OCI-LY1 (cell line): ENCODE data around the gene WFDC2.

Experiments
- H2AFZ ChIP-seq: fragments of 200-600 bp; sonication (generic), shearing (Covaris generic); 2 replicates; pipeline ENCODE4 v1.6.0; 2014; ENCODE audit warnings: antibody characterized with exemption, mild to moderate bottlenecking, low read length
- H3F3A ChIP-seq: fragments of 200-600 bp; sonication (generic), shearing (Covaris generic); 2 replicates; pipeline ENCODE4 v1.6.0; 2014; ENCODE audit warnings: mild to moderate bottlenecking, antibody characterized with exemption, low read length, moderate library complexity; ENCODE audit not compliant: insufficient read depth
- H3K27ac ChIP-seq: fragments of 200-600 bp; sonication (generic); 2 replicates; pipeline ENCODE4 v1.5.1; 2014; ENCODE audit warnings: low read length, mixed run types, mild to moderate bottlenecking, low read depth; ENCODE audit not compliant: poor library complexity, severe bottlenecking
- H3K27me3 ChIP-seq: fragments of 200-600 bp; sonication (generic); 2 replicates; pipeline ENCODE4 v1.6.0; 2014; ENCODE audit warnings: antibody characterized with exemption, mild to moderate bottlenecking, low read length, moderate library complexity; ENCODE audit not compliant: insufficient read depth
- H3K36me3 ChIP-seq: fragments of 200-600 bp; sonication (generic); 2 replicates; pipeline ENCODE4 v1.6.1; 2014; ENCODE audit warnings: mild to moderate bottlenecking, antibody characterized with exemption, low read length, moderate library complexity, mixed read lengths; ENCODE audit not compliant: insufficient read depth
- H3K4me1 ChIP-seq: fragments of 200-600 bp; sonication (generic); 2 replicates; pipeline ENCODE4 v1.5.1; 2014; ENCODE audit warnings: mild to moderate bottlenecking, low read length, moderate library complexity; ENCODE audit not compliant: insufficient read depth, severe bottlenecking
- H3K4me2 ChIP-seq: fragments of 200-600 bp; sonication (generic), shearing (Covaris generic); 2 replicates; pipeline ENCODE4 v1.6.1; 2014; ENCODE audit warnings: low read length
- H3K4me3 ChIP-seq: fragments of 200-600 bp; sonication (generic); 2 replicates; pipeline ENCODE4 v1.5.1; 2014; ENCODE audit warnings: low read length, low read depth, mild to moderate bottlenecking, mixed read lengths; ENCODE audit not compliant: poor library complexity, severe bottlenecking
- H3K79me2 ChIP-seq: fragments of 200-600 bp; shearing (Covaris generic); 2 replicates; pipeline ENCODE4 v1.6.1; 2016; ENCODE audit warnings: mixed run types, low read length, mixed read lengths; ENCODE audit not compliant: insufficient read depth
- H3K9ac ChIP-seq: fragments of 200-600 bp; sonication (generic), shearing (Covaris generic); 2 replicates; pipeline ENCODE4 v1.6.1; 2014; ENCODE audit warnings: mild to moderate bottlenecking, low read length, mixed read lengths
- H3K9me2 ChIP-seq: fragments of 200-600 bp; sonication (generic), shearing (Covaris generic); 2 replicates; pipeline ENCODE4 v1.6.1; 2014; ENCODE audit warnings: low read depth, mild to moderate bottlenecking, low read length, mixed read lengths
- H3K9me3 ChIP-seq: fragments of 200-600 bp; shearing (Covaris generic); 2 replicates; pipeline ENCODE4 v1.6.1; 2014; ENCODE audit warnings: low read length, mixed read lengths
- H4K20me1 ChIP-seq: fragments of 200-600 bp; sonication (generic), shearing (Covaris generic); 2 replicates; pipeline ENCODE4 v1.6.0; 2016; ENCODE audit warnings: mild to moderate bottlenecking, low read length; ENCODE audit not compliant: insufficient read depth
- CTCF ChIP-seq: fragments of 200-600 bp; sonication (generic), shearing (Covaris generic); IDR thresholded peaks from 2 replicates; pipeline ENCODE4 v1.5.1; 2017; ENCODE audit warnings: mild to moderate bottlenecking, antibody characterized with exemption, low read length, moderate library complexity, mixed read lengths
- EZH2 ChIP-seq: fragments of 200-600 bp; sonication (generic), shearing (Covaris generic); IDR thresholded peaks from 2 replicates; pipeline ENCODE4 v1.8.0; 2017; ENCODE audit warnings: borderline replicate concordance, mixed run types, mild to moderate bottlenecking, antibody characterized with exemption, low read length, moderate library complexity, mixed read lengths

The WFDC2 gene

GRCh38 chr20:45429618-45430017 is 39.9 kb upstream of the WFDC2 start:
- H3K27me3 ChIP-seq = no peaks in the 10 kb centered on the region
- no peak overlapping the region for H3K4me3 ChIP-seq
- H3K9me2 ChIP-seq = no peaks in the 10 kb centered on the region
- peaks cover 19% of the 10 kb centered on the region for H3K36me3 ChIP-seq
- H3K4me2 ChIP-seq = no peak overlapping the region
- no peaks in the 10 kb centered on the region for H3K9me3 ChIP-seq
- H2AFZ ChIP-seq = no peak overlapping the region
- H4K20me1 ChIP-seq = no peaks in the 10 kb centered on the region
- H3K9ac ChIP-seq = no peak overlapping the region
- H3K79me2 ChIP-seq = no peaks in the 10 kb centered on the region
- H3K4me1 ChIP-seq = peaks cover 22% of the 10 kb centered on the region
- no peak overlapping the region for H3K27ac ChIP-seq
- no peaks in the 10 kb centered on the region for H3F3A ChIP-seq
- TF ChIP-seq EZH2 = no peak

DNA sequence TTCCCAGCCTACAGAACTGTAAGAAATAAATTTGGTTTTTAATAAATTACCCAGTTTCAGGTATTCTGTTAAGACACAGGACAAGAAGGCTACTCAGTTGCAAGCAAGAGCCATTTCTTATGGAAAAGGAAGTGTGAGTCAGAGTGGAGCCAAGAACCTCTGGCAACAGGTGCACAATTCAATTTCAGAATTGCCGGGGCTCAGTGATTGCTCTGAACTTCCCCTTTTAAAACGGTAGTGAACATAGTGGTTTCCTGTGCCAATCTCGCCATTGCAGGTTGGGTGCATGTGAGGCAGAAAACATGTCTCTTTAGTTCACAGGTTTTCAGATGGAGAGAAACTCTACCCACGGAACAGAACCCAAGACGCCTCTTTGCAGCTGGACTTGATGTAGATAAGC is 37.3 kb upstream of the WFDC2 start:
- Histone ChIP-seq H3F3A (no peaks in the 10 kb centered on the region; the same call in 1 of the 2 replicates), H3K4me2 (peak overlapping the region; percentile 40; the same call in 1 of the 2 replicates), H3K79me2 (no peaks in the 10 kb centered on the region), H3K27me3 (no peaks in the 10 kb centered on the region), H3K4me1 (peaks cover 35% of the 10 kb centered on the region), H3K9me3 (no peaks in the 10 kb centered on the region), H4K20me1 (no peaks in the 10 kb centered on the region), H3K9me2 (no peaks in the 10 kb centered on the region), H3K4me3 (peak overlapping the region; percentile 9), H3K36me3 (no peaks in the 10 kb centered on the region), H3K27ac (peak overlapping the region; percentile 90), H2AFZ (no peak overlapping the region), H3K9ac (no peak overlapping the region)
- TF ChIP-seq CTCF (no peak), EZH2 (no peak)

DNA sequence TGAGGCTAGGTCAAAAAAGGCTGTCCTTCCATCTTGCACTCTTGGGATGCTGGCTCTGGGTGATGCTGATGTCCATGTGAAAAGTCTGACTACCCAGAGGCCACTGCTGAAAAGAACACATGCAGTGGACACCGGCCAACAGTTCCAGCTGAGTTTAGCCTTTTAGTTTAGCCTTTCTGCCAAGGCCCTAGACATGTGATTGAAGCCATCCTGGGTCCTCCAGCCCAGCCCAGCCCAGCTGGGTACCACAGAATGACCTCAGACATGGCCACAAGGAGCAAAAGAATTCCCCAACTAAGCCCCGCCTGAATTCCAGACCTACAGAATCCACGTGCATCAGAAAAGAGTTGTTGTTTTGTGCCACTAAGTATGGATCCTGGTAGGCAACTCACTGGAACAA is 36.2 kb upstream of the WFDC2 start:
- no peaks in the 10 kb centered on the region for H3K9me2 ChIP-seq
- TF ChIP-seq CTCF = no peak
- peak overlapping the region; percentile 35 for H3K27ac ChIP-seq
- H3K27me3 ChIP-seq = no peaks in the 10 kb centered on the region
- no peak overlapping the region for H3K4me3 ChIP-seq
- no peaks in the 10 kb centered on the region for H4K20me1 ChIP-seq
- no peak overlapping the region for H2AFZ ChIP-seq
- no peak overlapping the region for H3K4me2 ChIP-seq
- no peaks in the 10 kb centered on the region for H3K79me2 ChIP-seq
- H3K9ac ChIP-seq = no peak overlapping the region
- no peaks in the 10 kb centered on the region; the same call in 1 of the 2 replicates for H3F3A ChIP-seq
- no peaks in the 10 kb centered on the region for H3K36me3 ChIP-seq
- H3K4me1 ChIP-seq = peaks cover 35% of the 10 kb centered on the region
- H3K9me3 ChIP-seq = no peaks in the 10 kb centered on the region

DNA sequence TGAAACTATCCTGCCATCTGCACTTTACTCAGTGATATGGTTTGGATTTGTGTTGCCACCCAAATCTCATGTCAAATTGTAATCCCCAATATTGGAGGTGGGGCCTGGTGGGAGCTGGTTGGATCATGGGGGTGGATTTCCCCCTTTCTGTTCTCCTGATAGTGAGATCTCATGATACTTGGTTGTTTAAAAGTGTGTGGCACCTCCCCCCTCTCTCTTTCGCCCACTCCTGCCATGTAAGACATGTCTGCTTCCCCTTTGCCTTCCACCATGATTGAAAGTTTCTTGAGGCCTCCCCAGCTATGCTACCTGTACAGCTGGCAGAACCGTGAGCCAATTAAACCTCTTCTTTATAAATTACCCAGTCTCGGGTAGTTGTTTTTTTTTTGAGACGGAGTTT is 35.6 kb upstream of the WFDC2 start:
- H3F3A ChIP-seq = no peaks in the 10 kb centered on the region; the same call in 1 of the 2 replicates
- no peaks in the 10 kb centered on the region for H3K79me2 ChIP-seq
- no peaks in the 10 kb centered on the region for H4K20me1 ChIP-seq
- H2AFZ ChIP-seq = no peak overlapping the region
- H3K4me2 ChIP-seq = no peak overlapping the region
- TF ChIP-seq EZH2 = no peak
- TF ChIP-seq CTCF = no peak
- H3K4me1 ChIP-seq = peaks cover 35% of the 10 kb centered on the region
- peak overlapping the region; percentile 35 for H3K27ac ChIP-seq
- no peaks in the 10 kb centered on the region for H3K9me2 ChIP-seq
- H3K9ac ChIP-seq = no peak overlapping the region
- no peaks in the 10 kb centered on the region for H3K36me3 ChIP-seq
- no peaks in the 10 kb centered on the region for H3K9me3 ChIP-seq
- H3K27me3 ChIP-seq = no peaks in the 10 kb centered on the region
- H3K4me3 ChIP-seq = no peak overlapping the region
